OCI-LY3 (cell line): ENCODE measurements around the gene ST6GAL1.

Source experiments
- CTCF ChIP-seq: fragments of 200-600, 300-600 bp; sonication (generic); IDR thresholded peaks from 2 replicates; pipeline ENCODE4 v1.5.1; 2014; ENCODE audit warnings: antibody characterized with exemption, low read length, low read depth
- EZH2phosphoT487 ChIP-seq: fragments of 200-600 bp; shearing (Covaris generic); IDR thresholded peaks from 2 replicates; pipeline ENCODE4 v1.6.1; 2018; ENCODE audit warnings: antibody characterized with exemption, mixed run types, low read depth

GRCh38 chr3:187086831-187087230, 156.5 kb downstream of the ST6GAL1 start:
- no peak for TF ChIP-seq CTCF
- TF ChIP-seq EZH2phosphoT487 = no peak
